IPS-NIHi7 (cell line): ENCODE measurements around the gene MARCKS.

ENCODE experiments used
- DNase-seq: peaks from one replicate; pipeline ENCODE4 v3.0.0; 2012; ENCODE audit warnings: mixed read lengths; ENCODE audit errors: extremely low spot score

The MARCKS gene, protein sequence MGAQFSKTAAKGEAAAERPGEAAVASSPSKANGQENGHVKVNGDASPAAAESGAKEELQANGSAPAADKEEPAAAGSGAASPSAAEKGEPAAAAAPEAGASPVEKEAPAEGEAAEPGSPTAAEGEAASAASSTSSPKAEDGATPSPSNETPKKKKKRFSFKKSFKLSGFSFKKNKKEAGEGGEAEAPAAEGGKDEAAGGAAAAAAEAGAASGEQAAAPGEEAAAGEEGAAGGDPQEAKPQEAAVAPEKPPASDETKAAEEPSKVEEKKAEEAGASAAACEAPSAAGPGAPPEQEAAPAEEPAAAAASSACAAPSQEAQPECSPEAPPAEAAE

GRCh38 chr6:113856625-113857555 is at the start of gene MARCKS:
Gene MARCKS (plus strand): TSS chr6:113857345. CDS start chr6:113857746, 401 bp downstream.
- peak; percentile 80 for DNase-seq

DNA sequence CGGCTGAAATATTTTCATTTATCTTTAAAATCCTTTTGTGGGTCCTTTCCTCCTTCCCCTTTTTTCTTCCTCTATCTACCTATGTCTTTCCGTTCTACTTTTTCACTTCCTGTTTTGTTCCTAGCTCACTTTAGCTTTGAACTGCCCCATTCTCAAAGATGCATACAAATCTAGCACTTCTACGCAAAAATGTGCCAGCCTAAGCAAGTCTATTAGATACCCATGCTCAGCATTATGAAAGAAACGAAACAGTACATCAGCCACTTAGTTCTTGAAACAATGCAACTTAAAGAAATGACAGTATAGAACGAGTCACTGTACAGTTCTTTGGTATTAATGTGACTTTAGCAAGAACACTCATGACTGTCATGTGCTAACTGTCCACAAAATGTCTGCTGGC is 47.3 kb upstream of the MARCKS start:
- no peak for DNase-seq

- no peak for DNase-seq
Observed at GRCh38 chr6:113813142-113813541, 44.0 kb upstream of the MARCKS start.

- DNase-seq: no peak
Observed at GRCh38 chr6:113818578-113818977, 38.6 kb upstream of the MARCKS start.

GRCh38 chr6:113819169-113819830 is 37.8 kb upstream of the MARCKS start:
- no peak for DNase-seq

DNA sequence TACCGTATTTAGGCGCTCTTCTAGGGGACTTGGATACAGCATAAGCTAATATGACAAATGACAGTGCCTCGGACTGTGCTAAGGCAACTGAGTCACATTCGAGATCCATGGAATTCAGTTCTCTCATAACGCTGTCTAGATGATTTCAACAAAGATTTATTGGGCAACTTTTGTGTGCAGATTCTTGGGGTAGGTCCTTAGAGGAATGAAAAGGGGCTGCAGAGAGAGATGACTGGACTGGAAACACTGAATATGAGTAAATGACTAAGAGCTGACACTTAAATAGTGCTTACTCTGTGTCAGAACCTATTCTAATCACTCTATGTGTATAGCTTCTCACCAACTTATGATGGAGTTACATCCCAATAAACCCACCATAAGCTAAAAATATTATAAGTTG is 36.4 kb upstream of the MARCKS start:
- DNase-seq: no peak

GRCh38 chr6:113821445-113821844 is 35.7 kb upstream of the MARCKS start:
- DNase-seq: no peak

DNA sequence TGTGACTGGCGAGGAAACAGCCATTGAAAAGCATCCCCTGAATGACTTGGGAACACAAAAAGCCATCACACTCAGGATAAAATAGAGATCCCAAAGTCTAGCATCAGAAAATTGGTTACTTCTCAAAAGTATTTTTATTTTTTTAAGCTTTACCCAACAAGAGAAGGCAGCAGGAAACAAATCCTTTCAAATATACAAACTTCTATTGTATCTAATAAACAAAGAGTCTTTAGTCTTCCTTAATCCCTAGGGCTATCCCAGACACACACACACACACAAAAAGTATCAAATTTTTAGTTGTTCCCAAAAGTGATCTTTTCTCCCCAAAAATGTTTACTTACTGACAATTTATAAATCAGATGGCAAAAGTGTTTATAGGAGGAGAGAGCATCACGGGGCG is 33.2 kb upstream of the MARCKS start:
- no peak for DNase-seq

DNA sequence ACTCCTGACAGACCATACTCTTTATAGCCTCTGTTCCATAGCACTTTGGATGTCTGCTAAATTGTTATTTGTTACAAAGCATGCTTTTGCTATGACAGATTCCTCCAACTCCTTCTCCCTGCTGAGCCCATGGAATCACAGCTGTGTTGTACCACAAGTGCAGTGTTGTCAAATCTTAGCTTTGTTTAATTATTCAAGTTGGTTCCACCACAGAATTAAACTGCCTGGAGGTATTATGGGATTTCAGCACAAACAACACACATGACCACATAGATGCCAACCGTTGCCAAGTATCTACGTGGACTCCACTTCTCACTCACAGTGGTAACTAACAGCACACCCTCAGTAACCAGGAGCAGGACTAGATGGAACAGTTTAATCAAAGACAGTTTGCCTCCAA is 32.7 kb upstream of the MARCKS start:
- DNase-seq: no peak

DNA sequence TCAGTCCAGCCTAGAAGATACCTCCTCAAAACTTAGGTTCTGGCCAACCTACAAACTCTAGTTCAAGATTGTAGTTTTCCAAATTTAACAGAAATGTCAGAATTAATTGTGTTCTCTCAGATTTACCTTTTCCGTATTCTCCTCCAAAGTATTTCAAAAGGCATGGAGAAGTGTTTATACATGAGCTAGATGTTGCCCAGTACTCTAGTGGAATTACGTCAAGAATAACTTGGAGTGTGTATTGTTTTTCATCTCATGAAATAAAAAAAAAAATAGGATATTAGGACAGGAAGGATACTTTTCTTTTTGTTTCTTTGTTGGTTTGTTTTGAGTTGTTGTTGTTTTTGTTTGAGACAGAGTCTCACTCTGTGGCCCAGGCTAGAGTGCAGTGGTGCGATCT is 32.3 kb upstream of the MARCKS start:
- no peak for DNase-seq

- DNase-seq: no peak
Observed at GRCh38 chr6:113825781-113826180, 31.4 kb upstream of the MARCKS start.

DNA sequence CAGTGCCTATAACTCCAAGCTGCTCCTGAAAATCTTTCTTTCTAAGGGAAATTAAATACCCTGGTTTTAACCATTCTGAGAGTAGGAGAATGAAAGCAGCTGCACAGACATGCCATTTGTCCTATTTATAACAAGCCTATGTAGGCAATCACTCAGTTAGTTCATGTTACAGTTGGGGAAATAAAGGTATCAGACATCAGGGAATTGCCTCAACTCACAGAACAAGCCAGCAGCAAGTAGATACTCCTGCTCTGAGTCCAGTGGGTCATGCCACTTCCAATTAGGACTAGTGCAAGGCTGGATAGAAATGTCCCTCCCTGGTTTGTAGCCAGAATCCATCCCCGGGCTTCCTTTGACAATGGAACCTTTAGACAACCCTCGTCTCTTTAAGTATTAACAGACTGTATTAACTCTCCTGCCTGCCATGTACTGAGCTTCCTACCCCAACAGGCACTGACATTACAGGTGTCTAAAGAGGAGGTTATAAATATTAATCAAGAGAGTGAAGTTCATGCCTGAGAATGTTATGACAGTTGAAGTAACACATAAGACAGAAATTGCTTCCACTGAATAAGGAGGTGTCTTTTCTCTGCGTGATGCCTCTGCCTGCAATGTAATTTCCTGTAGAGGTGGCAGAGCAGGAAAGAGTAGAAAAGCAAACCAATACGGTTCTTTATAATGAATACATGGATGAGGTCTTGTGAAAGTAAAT is 28.0 kb upstream of the MARCKS start:
- DNase-seq: no peak

- no peak for DNase-seq
Observed at GRCh38 chr6:113829696-113830045, 27.5 kb upstream of the MARCKS start.

GRCh38 chr6:113830140-113830539 is 27.0 kb upstream of the MARCKS start:
- DNase-seq: no peak

DNA sequence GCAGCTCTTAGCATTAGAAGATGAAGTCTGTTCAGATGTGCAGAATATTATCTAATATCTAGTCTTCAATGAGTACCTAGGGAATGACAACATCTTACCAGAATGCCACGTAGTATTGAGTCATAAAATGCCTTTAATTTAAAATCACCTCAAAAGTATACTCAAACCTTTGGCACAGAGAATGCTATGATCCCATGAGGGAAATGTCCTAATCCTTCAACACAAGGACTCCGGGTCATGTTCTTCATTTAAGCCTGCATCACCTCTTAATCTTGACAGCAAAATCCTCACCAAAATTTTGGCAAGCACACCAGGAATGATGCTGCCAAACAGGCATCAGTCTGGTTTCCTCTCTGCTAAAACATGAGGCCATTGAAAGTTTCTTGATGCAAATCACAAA is 23.6 kb upstream of the MARCKS start:
- DNase-seq: no peak

GRCh38 chr6:113837170-113837569 is 20.0 kb upstream of the MARCKS start:
- DNase-seq: no peak

- DNase-seq: no peak
Observed at GRCh38 chr6:113842165-113842564, 15.0 kb upstream of the MARCKS start.

- DNase-seq: no peak
Observed at GRCh38 chr6:113843500-113844073, 13.6 kb upstream of the MARCKS start.

DNA sequence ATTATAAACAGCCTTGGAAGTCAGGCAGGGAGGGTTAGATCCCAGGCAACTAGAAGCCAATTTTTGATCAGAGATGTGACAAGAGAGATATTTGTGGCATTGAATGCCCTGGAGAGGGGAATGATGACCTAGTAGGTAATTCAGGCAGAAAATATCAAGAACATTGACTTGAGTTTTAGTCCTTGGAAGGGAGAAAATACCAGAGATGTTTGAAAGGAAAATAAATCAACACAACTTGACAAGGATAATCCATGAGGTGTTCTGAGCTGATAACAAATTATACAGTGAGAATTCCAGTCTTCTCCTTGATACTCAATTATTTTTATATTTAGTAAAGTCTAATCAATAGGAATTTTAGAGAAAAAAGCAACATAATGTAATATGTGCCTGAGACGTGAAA is 10.6 kb upstream of the MARCKS start:
- no peak for DNase-seq

GRCh38 chr6:113847447-113847846 is 9.7 kb upstream of the MARCKS start:
- DNase-seq: no peak

GRCh38 chr6:113848280-113848679 is 8.9 kb upstream of the MARCKS start:
- DNase-seq: no peak

DNA sequence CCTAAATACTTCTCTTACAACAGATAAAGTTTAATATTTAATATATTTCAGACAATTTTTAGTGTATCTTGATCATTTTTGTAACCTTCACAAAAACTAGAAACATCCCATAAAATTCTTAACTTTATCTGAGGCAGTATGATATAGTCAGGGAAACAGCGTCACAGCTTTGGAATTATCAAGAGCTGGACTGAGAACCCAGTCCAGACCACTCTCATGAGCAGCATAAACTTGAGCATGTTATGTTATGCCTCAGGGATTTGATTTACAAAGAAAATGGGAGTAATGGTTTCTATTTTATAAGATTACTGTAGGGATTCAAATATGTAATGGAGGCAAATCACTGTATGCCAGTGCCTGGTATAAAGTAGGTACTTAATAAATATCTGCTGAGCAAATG is 8.3 kb upstream of the MARCKS start:
- DNase-seq: no peak
